HG02763 (cell line): ENCODE measurements around the gene GTPBP4.
"Not testable (repeated sequence)": the region's sequence is repeated elsewhere in the genome, so short reads cannot be mapped to it uniquely, and the experiment has no call there.

Source experiments
- ATAC-seq: cut with Tn5 transposase; IDR thresholded peaks from one replicate; pipeline ENCODE4 v1.9.1; 2021; ENCODE audit warnings: mild to moderate bottlenecking, moderate library complexity; ENCODE audit not compliant: unreplicated experiment

The GTPBP4 gene

GRCh38 chr10:988667-989545, 672 bp downstream of the GTPBP4 start:
- ATAC-seq = no peak

DNA sequence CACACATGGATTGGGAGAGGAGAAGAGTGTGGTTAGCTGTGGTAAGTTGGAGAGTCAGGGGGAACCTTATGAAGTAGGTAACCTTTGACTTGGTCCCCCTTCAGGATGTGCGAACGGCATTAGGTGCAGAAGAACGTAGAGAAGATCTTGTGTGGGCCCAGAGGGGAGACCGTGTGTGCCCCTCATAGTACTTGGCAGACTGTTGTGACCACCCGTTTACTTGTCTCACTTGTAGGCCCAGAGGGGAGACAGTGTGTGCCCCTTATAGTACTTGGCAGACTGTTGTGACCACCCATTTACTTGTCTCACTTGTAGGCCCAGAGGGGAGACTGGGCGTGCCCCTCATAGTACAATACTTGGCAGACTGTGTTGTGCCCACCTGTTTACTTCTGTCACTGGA, 2.6 kb downstream of the GTPBP4 start:
- no peak for ATAC-seq

- ATAC-seq = no peak
Measured at GRCh38 chr10:992467-992866, 4.2 kb downstream of the GTPBP4 start.

DNA sequence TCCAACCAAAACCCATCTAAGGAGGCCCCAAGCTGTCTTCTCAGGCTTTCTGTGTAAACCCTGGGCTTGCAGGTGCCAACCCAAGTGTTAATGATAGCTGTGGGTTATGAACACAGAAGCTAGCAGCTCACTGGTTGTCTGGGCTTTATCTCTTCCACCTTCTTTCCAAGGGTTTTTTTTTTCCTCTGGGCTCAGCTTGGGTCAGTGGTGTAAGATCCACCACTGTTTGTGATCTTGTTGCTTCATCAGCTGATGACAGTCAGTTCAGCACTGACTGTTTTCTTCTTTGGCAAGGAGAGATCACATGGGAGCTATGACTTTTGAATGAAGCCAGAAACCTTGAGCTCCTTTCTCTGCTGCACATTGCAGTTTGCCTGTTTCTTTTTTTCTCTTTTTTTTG, 4.6 kb downstream of the GTPBP4 start:
- ATAC-seq = no peak

DNA sequence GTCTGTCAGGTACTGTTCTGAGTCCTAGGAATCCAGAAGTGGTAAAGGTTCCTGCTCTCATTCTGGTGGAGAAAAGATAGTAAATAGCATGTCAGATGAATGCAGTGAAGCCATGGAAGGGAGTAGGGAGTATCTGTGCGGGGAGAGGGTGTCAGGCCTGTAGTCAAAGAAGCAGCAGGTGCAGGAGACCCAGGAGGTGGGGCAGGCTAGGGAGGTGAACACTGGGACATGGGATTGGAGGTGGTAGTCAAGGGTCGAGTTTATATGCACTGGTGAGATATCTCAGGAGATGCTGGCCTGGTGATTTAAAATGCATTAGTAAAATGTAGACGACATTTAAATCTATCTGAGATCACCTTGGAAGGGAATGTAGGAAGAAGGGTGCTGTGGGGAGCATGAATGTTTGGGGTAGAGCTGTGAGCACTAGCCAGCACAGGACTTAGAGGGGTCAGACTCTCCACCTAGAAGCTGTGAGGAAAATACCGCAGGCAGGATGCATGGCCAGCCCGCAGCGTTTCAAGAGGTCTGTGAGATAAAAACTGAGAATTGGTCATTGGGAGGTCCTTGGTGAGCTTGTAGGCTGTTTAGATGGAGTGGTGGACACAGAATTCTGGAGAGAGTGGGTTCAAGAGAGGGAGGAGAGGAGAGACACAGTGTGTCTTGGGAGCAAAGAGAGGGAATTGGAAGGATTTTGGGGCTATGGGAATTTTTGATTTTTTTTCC, 6.8 kb downstream of the GTPBP4 start:
- ATAC-seq = no peak

DNA sequence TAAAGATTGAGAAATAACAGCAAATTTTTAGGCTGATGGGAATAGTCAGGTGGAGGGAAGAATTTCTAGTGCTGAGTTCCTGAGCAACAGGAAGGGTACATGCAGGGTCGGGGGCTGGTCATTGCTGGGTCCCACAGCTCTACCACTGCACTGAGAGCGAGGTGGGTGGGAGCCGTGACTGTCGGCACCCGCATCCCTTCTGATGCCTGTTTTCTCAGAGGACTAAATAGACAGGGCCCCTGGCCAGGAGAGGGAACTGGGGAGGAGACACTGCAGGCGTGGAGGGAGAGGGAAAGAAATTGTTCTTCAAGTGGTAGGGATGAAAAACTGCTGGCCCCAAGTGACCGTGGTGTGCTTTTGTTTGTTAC, 7.3 kb downstream of the GTPBP4 start:
- no peak for ATAC-seq

- no peak for ATAC-seq
Measured at GRCh38 chr10:996031-996430, 7.8 kb downstream of the GTPBP4 start.

- ATAC-seq = no peak
Measured at GRCh38 chr10:997266-998022, 9.2 kb downstream of the GTPBP4 start.

GRCh38 chr10:1002425-1003006, 14.3 kb downstream of the GTPBP4 start:
- no peak for ATAC-seq

- ATAC-seq = no peak
Measured at GRCh38 chr10:1003884-1004670, 15.8 kb downstream of the GTPBP4 start.

GRCh38 chr10:1006573-1006972, 18.3 kb downstream of the GTPBP4 start:
- no peak for ATAC-seq

GRCh38 chr10:1007583-1007982, 19.3 kb downstream of the GTPBP4 start:
- no peak for ATAC-seq

- no peak for ATAC-seq
Measured at GRCh38 chr10:1009071-1009494, 20.8 kb downstream of the GTPBP4 start.

- ATAC-seq = not testable (repeated sequence)
Measured at GRCh38 chr10:1009947-1010346, 21.7 kb downstream of the GTPBP4 start.

GRCh38 chr10:1010703-1011102, 22.5 kb downstream of the GTPBP4 start:
- ATAC-seq = no peak

DNA sequence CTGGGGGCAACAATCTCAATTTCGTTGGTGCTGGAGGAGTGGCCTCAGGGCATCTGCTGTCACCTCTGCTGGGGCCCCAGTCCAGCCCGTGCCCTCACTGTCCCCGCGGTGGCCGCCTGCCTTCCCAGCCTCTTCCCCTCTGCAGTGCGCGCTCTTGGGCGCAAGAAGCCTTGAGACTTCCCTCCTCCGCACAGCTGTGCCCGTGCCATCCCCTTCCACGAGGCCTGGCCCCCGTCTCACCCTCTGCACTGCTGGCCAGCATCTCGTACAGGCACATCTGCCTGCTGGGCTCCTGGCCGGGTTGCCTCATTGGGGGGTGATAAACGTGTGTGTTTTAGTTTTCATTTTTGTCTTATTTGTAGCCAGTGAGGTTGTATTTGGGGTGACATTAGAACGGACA, 23.5 kb downstream of the GTPBP4 start:
- ATAC-seq = no peak

- no peak for ATAC-seq
Measured at GRCh38 chr10:1015688-1016087, 27.5 kb downstream of the GTPBP4 start.

- ATAC-seq = no peak
Measured at GRCh38 chr10:1019362-1019761, 31.1 kb downstream of the GTPBP4 start.

DNA sequence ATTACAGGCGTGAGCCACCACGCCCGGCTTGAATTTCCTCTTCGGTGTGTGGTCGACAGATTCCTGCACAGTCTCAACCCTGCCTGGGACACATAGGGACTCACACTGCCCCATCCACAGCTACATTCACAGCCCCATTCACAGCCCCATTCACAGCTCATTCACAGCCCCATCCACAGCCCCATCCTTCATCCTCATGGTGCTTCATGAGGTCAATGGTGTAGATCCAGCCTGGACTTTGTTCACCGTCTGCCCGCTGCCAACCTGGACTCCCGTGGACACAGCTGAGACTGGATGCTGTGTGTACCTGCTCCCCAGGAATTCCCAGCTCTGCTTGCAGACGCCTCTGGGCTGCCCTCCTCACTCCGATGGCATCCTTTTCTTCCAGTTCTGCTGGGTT, 32.2 kb downstream of the GTPBP4 start:
- ATAC-seq = no peak

DNA sequence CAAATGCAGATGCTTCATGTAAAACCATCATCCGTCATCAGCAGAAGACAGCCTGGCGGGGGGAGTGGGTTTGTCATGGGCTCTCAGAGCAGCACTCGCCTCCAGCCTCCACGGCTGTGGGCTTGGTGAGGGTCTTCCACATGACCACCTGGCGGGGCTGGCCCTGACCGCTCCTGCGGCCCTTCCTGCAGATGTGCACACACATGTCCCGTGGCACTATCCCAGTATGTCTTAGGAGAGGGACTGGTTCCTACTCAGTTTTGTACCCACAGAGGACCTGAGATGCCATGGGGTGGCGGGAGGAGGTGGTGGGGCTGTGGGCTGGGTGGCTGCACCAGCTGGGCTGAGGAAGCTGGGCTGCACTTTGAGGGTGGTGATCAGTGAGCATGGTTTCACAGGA, 32.7 kb downstream of the GTPBP4 start:
- ATAC-seq = no peak
